ENCODE results near the gene CCDC8.

- TF ChIP-seq EZH2 (IDR thresholded peaks at IDR 0.05; ENCODE audit: low read depth, unreplicated experiment) (no peak), REST (IDR thresholded peaks at IDR 0.05; ENCODE audit: unreplicated experiment) (no peak), POLR2AphosphoS5 (IDR thresholded peaks at IDR 0.05; ENCODE audit: low read depth) (no peak), CREB1 (CRISPR knock-in tag; IDR thresholded peaks at IDR 0.05; ENCODE audit: low read depth) (no peak), EZH2phosphoT487 (IDR thresholded peaks at IDR 0.05; ENCODE audit: unreplicated experiment) (no peak), JUNB (IDR thresholded peaks at IDR 0.05; ENCODE audit: unreplicated experiment) (no peak), ETS1 (IDR thresholded peaks at IDR 0.05) (no peak), ZNF114 (CRISPR knock-in tag; IDR thresholded peaks at IDR 0.05) (no peak), ZNF331 (CRISPR knock-in tag; IDR thresholded peaks at IDR 0.05; ENCODE audit: low read depth) (no peak), STAT1 (IDR thresholded peaks at IDR 0.05; ENCODE audit: unreplicated experiment) (no peak)
- TF ChIP-seq, protein P1, sequence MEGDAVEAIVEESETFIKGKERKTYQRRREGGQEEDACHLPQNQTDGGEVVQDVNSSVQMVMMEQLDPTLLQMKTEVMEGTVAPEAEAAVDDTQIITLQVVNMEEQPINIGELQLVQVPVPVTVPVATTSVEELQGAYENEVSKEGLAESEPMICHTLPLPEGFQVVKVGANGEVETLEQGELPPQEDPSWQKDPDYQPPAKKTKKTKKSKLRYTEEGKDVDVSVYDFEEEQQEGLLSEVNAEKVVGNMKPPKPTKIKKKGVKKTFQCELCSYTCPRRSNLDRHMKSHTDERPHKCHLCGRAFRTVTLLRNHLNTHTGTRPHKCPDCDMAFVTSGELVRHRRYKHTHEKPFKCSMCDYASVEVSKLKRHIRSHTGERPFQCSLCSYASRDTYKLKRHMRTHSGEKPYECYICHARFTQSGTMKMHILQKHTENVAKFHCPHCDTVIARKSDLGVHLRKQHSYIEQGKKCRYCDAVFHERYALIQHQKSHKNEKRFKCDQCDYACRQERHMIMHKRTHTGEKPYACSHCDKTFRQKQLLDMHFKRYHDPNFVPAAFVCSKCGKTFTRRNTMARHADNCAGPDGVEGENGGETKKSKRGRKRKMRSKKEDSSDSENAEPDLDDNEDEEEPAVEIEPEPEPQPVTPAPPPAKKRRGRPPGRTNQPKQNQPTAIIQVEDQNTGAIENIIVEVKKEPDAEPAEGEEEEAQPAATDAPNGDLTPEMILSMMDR (conservative IDR thresholded peaks at IDR 0.05; ENCODE audit: low read depth in 2 of 2), result no peak
- TF ChIP-seq, protein P2, sequence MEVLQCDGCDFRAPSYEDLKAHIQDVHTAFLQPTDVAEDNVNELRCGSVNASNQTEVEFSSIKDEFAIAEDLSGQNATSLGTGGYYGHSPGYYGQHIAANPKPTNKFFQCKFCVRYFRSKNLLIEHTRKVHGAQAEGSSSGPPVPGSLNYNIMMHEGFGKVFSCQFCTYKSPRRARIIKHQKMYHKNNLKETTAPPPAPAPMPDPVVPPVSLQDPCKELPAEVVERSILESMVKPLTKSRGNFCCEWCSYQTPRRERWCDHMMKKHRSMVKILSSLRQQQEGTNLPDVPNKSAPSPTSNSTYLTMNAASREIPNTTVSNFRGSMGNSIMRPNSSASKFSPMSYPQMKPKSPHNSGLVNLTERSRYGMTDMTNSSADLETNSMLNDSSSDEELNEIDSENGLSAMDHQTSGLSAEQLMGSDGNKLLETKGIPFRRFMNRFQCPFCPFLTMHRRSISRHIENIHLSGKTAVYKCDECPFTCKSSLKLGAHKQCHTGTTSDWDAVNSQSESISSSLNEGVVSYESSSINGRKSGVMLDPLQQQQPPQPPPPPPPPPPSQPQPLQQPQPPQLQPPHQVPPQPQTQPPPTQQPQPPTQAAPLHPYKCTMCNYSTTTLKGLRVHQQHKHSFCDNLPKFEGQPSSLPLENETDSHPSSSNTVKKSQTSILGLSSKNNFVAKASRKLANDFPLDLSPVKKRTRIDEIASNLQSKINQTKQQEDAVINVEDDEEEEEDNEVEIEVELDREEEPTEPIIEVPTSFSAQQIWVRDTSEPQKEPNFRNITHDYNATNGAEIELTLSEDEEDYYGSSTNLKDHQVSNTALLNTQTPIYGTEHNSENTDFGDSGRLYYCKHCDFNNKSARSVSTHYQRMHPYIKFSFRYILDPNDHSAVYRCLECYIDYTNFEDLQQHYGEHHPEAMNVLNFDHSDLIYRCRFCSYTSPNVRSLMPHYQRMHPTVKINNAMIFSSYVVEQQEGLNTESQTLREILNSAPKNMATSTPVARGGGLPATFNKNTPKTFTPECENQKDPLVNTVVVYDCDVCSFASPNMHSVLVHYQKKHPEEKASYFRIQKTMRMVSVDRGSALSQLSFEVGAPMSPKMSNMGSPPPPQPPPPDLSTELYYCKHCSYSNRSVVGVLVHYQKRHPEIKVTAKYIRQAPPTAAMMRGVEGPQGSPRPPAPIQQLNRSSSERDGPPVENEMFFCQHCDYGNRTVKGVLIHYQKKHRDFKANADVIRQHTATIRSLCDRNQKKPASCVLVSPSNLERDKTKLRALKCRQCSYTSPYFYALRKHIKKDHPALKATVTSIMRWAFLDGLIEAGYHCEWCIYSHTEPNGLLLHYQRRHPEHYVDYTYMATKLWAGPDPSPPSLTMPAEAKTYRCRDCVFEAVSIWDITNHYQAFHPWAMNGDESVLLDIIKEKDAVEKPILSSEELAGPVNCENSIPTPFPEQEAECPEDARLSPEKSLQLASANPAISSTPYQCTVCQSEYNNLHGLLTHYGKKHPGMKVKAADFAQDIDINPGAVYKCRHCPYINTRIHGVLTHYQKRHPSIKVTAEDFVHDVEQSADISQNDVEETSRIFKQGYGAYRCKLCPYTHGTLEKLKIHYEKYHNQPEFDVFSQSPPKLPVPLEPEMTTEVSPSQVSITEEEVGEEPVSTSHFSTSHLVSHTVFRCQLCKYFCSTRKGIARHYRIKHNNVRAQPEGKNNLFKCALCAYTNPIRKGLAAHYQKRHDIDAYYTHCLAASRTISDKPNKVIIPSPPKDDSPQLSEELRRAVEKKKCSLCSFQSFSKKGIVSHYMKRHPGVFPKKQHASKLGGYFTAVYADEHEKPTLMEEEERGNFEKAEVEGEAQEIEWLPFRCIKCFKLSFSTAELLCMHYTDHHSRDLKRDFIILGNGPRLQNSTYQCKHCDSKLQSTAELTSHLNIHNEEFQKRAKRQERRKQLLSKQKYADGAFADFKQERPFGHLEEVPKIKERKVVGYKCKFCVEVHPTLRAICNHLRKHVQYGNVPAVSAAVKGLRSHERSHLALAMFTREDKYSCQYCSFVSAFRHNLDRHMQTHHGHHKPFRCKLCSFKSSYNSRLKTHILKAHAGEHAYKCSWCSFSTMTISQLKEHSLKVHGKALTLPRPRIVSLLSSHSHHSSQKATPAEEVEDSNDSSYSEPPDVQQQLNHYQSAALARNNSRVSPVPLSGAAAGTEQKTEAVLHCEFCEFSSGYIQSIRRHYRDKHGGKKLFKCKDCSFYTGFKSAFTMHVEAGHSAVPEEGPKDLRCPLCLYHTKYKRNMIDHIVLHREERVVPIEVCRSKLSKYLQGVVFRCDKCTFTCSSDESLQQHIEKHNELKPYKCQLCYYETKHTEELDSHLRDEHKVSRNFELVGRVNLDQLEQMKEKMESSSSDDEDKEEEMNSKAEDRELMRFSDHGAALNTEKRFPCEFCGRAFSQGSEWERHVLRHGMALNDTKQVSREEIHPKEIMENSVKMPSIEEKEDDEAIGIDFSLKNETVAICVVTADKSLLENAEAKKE (CRISPR knock-in tag; IDR thresholded peaks at IDR 0.05), result no peak
Observed at GRCh38 chr19:46408664-46409039, 4.7 kb downstream of the CCDC8 start.
